Uterus (tissue), 2 donors: ENCODE results near the gene FCHO2.

Source experiments
- CTCF ChIP-seq, 4 experiments: fragments of 200-600 bp in 2 of 4; fragments of 450-650 bp in 2 of 4; sonication (generic) in 2 of 4; IDR thresholded peaks; one replicate each; pipeline ENCODE4 v1.5.1; 2016 to 2019; ENCODE audit warnings: antibody characterized with exemption in 4 of 4, mild to moderate bottlenecking in 2 of 4, moderate library complexity in 1 of 4
- POLR2A ChIP-seq, 2 donors: fragments of 450-650 bp; IDR thresholded peaks; one replicate each; pipeline ENCODE4 v1.6.1; 2016; ENCODE audit warnings: antibody characterized with exemption in 2 of 2, mild to moderate bottlenecking in 1 of 2, moderate library complexity in 1 of 2

DNA sequence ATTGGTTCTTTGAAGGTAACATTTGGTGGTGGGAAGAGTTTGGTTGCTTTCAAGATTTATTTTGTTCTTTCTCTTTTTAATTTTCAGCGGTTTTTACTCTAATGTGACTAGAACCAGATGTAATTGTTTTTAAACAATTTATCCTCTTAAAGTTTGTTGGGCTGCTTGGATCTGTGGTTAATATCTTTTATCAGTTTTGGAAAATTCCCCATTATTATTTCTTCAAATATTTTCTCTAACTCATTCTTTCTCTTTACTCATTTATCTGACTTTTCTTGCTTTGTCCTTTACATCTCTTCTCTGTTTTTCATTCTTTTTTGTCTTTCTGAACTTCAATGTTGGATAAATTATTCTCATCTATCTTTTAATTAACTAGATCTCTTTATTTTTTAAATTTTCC, 29.9 kb downstream of the FCHO2 start:
- TF ChIP-seq CTCF (IDR thresholded peaks at IDR 0.05) (no peak), POLR2A (IDR thresholded peaks at IDR 0.05) (no peak)
